HL-60 (cell line): ENCODE measurements around the gene KIAA1755.

Experiments
- GABPA ChIP-seq: IDR thresholded peaks from 2 replicates; pipeline ENCODE4 v1.6.1; 2012; ENCODE audit warnings: low read depth
- TF ChIP-seq, protein P1 (sequence below): IDR thresholded peaks from one replicate; pipeline ENCODE4 v1.5.1; 2011; ENCODE audit warnings: low read length, control low read depth, inconsistent platforms; ENCODE audit not compliant: insufficient read depth
- TF ChIP-seq, protein P2 (sequence below): IDR thresholded peaks from 2 replicates; pipeline ENCODE4 v1.6.1; 2012; ENCODE audit warnings: low read depth; ENCODE audit not compliant: insufficient replicate concordance

DNA sequence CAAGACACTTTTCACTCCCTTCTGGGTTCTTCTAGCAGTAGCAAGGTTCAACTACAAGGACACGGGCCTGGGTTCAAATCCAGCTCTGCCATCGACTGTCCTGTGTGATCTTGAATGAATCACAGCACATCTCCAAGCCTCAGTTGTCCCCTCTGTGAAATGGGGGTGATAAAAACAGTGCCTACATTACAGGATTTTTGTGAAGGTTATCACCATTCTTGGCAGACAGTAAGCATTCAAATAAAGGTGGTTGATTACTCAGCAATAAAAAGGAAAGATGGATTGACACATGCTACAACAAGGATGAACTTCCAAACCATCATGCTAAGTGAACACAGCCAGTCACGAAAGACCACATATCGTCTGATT, 88.9 kb downstream of the KIAA1755 start:
- TF ChIP-seq, protein P1, sequence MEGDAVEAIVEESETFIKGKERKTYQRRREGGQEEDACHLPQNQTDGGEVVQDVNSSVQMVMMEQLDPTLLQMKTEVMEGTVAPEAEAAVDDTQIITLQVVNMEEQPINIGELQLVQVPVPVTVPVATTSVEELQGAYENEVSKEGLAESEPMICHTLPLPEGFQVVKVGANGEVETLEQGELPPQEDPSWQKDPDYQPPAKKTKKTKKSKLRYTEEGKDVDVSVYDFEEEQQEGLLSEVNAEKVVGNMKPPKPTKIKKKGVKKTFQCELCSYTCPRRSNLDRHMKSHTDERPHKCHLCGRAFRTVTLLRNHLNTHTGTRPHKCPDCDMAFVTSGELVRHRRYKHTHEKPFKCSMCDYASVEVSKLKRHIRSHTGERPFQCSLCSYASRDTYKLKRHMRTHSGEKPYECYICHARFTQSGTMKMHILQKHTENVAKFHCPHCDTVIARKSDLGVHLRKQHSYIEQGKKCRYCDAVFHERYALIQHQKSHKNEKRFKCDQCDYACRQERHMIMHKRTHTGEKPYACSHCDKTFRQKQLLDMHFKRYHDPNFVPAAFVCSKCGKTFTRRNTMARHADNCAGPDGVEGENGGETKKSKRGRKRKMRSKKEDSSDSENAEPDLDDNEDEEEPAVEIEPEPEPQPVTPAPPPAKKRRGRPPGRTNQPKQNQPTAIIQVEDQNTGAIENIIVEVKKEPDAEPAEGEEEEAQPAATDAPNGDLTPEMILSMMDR, result no peak
- TF ChIP-seq GABPA, result no peak
- TF ChIP-seq, protein P2, sequence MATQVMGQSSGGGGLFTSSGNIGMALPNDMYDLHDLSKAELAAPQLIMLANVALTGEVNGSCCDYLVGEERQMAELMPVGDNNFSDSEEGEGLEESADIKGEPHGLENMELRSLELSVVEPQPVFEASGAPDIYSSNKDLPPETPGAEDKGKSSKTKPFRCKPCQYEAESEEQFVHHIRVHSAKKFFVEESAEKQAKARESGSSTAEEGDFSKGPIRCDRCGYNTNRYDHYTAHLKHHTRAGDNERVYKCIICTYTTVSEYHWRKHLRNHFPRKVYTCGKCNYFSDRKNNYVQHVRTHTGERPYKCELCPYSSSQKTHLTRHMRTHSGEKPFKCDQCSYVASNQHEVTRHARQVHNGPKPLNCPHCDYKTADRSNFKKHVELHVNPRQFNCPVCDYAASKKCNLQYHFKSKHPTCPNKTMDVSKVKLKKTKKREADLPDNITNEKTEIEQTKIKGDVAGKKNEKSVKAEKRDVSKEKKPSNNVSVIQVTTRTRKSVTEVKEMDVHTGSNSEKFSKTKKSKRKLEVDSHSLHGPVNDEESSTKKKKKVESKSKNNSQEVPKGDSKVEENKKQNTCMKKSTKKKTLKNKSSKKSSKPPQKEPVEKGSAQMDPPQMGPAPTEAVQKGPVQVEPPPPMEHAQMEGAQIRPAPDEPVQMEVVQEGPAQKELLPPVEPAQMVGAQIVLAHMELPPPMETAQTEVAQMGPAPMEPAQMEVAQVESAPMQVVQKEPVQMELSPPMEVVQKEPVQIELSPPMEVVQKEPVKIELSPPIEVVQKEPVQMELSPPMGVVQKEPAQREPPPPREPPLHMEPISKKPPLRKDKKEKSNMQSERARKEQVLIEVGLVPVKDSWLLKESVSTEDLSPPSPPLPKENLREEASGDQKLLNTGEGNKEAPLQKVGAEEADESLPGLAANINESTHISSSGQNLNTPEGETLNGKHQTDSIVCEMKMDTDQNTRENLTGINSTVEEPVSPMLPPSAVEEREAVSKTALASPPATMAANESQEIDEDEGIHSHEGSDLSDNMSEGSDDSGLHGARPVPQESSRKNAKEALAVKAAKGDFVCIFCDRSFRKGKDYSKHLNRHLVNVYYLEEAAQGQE, result no peak
